ENCODE results near the gene LIME1. TPM values are rescaled to one million over a fixed set of nuclear protein-coding genes. Genes with fewer than 3 reads are reported as not detected.

The LIME1 gene
- total RNA-seq, 1 donor from 2014 or later, result 1.4 TPM

DNA sequence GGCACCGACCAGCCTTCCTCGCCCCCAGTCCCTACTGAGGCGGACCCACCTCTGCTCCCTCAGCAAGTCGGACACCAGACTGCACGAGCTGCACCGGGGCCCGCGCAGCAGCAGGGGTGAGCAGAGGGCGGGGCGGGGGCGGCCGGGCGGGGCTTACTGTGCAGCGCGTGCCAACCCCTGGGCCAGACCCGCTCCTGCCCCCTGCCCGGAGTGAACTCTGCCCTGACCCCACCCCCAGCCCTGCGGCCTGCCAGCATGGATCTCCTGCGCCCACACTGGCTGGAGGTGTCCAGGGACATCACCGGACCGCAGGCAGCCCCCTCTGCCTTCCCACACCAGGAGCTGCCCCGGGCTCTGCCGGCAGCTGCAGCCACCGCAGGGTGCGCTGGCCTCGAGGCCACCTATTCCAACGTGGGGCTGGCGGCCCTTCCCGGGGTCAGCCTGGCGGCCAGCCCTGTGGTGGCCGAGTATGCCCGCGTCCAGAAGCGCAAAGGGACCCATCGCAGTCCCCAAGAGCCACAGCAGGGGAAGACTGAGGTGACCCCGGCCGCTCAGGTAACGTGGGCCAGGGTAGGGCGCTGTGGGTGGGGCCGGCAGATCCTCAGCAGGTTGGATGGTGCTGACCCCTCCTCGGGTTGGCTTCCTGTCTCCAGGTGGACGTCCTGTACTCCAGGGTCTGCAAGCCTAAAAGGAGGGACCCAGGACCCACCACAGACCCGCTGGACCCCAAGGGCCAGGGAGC lies 1.7 kb downstream of the LIME1 start:
- peak in 1 of 2 donors; percentile 2 for DNase-seq (ENCODE audit: low read depth in 2 of 2)

GRCh38 chr20:63738687-63739129 lies 2.2 kb downstream of the LIME1 start:
- peak; percentile 36 to 52 for DNase-seq (ENCODE audit: low read depth in 2 of 2)

GRCh38 chr20:63739130-63740069 lies 2.9 kb downstream of the LIME1 start, which contains the start of gene SLC2A4RG:
Gene SLC2A4RG, plus strand, starts transcription at chr20:63739776. Its CDS starts 137 bp downstream, at chr20:63739913.
- DNase-seq (ENCODE audit: low read depth in 2 of 2), result peak; percentile 72 to 82

DNA sequence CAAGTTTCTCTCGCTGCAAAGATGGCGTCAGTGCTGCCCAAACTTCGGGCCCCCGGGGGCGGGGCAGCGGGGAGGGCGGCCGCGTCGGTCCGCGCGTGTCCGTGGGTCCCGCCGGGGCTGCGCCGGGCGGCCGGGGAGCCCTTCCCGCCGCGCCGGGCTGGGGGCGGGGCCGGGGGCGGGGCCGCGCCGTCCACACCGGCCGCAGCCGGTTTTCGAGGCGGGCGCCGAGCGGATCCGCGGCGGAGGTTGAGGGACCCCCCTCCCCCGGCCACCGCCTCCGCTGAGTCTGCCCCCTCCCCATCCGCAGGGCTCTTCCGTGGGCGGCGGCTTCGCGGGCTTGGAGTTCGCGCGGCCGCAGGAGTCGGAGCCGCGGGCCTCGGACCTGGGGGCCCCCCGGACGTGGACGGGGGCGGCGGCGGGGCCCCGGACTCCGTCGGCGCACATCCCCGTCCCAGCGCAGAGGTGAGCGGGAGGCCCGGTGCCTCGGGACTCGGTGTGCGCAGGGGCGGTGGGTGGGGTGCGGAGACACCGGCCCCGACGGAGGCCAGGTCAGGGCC lies 3.7 kb downstream of the LIME1 start:
- peak; percentile 13 to 29 for DNase-seq (ENCODE audit: low read depth in 2 of 2)

- DNase-seq (ENCODE audit: low read depth in 2 of 2), result peak; percentile 84 to 93
These were observed 4.3 kb downstream of the LIME1 start for GRCh38 chr20:63740627-63741353.

DNA sequence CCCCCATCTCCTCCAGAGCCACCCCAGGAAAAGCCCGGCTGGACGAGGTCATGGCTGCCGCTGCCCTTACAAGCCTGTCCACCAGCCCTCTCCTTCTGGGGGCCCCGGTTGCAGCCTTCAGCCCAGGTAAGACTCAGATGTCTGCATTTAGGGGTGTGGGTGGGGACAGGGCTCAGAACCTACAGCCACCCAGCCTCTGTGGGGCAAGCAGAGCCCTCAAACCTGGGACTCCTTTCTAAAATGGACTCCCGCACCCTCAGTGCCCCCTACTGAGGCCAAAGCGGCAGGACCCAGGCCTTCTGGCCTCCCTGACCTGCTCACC lies 4.9 kb downstream of the LIME1 start:
- no peak for DNase-seq (ENCODE audit: low read depth in 2 of 2)

GRCh38 chr20:63741676-63742380 lies 5.4 kb downstream of the LIME1 start:
- no peak for DNase-seq (ENCODE audit: low read depth in 2 of 2)

DNA sequence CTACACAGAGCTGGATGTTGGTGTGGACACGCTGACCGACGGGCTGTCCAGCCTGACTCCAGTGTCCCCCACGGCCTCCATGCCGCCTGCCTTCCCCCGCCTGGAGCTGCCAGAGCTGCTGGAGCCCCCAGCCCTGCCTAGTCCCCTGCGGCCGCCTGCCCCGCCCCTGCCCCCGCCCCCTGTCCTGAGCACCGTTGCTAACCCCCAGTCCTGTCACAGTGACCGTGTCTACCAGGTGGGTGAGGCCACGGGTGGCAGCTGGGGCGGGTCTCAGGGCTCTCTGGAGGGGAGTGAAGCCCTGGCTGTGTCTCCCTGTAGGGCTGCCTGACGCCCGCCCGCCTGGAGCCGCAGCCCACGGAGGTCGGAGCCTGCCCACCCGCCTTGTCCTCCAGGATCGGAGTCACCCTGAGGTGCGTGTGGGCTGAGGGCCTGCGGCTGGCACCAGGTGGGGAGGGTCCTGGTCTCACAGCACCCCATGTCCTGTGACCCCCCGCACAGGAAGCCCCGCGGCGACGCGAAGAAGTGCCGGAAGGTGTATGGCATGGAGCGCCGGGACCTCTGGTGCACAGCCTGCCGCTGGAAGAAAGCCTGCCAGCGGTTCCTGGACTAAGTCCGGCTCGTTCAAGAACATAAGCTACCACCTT lies 6.0 kb downstream of the LIME1 start:
- no peak for DNase-seq (ENCODE audit: low read depth in 2 of 2)

GRCh38 chr20:63743210-63743970 lies 6.9 kb downstream of the LIME1 start:
- DNase-seq (ENCODE audit: low read depth in 2 of 2), result no peak

GRCh38 chr20:63744158-63744557 lies 7.7 kb downstream of the LIME1 start:
- DNase-seq (ENCODE audit: low read depth in 2 of 2), result no peak

- DNase-seq (ENCODE audit: low read depth in 2 of 2), result no peak
These were observed 8.3 kb downstream of the LIME1 start for GRCh38 chr20:63744574-63745423.

- no peak for DNase-seq (ENCODE audit: low read depth in 2 of 2)
These were observed 9.0 kb downstream of the LIME1 start for GRCh38 chr20:63745424-63745805.

- no peak for DNase-seq (ENCODE audit: low read depth in 2 of 2)
These were observed 9.7 kb downstream of the LIME1 start for GRCh38 chr20:63745961-63746731.

GRCh38 chr20:63746751-63747315 lies 10.4 kb downstream of the LIME1 start:
- DNase-seq (ENCODE audit: low read depth in 2 of 2), result no peak

- no peak for DNase-seq (ENCODE audit: low read depth in 2 of 2)
These were observed 11.2 kb downstream of the LIME1 start for GRCh38 chr20:63747622-63748069.

DNA sequence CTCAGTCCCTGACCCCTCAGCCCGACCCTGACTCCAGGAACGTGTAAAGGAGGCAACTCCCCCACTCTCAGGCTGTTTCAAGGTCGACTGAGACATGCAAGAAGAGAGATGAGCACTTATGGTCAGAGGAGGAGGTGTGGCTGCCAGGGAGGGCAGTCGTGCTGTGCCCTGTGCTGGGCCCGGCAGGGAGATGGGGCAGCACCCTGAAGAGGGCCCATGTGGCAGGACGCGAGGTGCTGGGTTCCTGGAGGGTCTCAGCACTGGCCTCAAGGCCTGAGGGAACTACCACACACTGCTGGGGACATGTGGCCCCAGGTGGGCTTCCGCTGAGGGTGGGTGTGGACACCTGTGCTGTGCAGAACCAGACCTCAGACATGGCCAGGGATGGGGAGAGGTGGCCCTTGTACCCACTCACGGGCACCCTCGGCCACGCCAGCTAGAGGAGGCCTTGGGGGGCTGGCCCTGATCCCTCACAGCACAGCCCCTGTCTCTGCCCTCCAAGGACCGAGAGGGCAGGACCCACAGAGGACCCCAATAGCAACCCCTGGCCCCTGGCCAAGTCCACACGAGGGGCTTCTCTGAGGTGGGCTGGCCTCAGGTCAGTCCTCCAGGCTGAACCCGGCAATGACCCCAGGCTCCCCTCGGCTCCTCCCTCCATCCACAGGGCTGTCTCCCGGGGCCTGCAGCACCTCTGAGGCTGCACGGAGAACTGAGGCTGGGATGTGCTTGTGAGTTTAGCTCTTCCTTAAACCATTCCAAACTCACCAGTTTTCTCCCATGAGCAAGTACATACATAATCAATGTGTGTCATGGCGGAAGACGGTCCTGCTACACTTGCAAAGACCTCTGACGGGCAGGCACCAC lies 11.8 kb downstream of the LIME1 start:
- DNase-seq (ENCODE audit: low read depth in 2 of 2), result no peak

- DNase-seq (ENCODE audit: low read depth in 2 of 2), result no peak
These were observed 12.4 kb downstream of the LIME1 start for GRCh38 chr20:63748934-63749270.

All from lung microvascular endothelial cell (primary cell).